Tibial nerve (tissue), 4 donors: ENCODE data around the gene PHF20.

Source experiments
- CTCF ChIP-seq, 5 experiments: fragments of 200-600 bp in 3 of 5; fragments of 450-650 bp in 2 of 5; sonication (generic) in 3 of 5; IDR thresholded peaks; one replicate each; pipeline ENCODE4 v1.5.1; 2016 to 2019; ENCODE audit warnings: antibody characterized with exemption in 5 of 5, mild to moderate bottlenecking in 3 of 5, moderate library complexity in 2 of 5
- EP300 ChIP-seq, 2 donors: sonication (generic); formaldehyde crosslinking; IDR thresholded peaks; one replicate each; pipeline ENCODE4 v1.6.1; 2017; ENCODE audit warnings: antibody characterized with exemption in 2 of 2, mild to moderate bottlenecking in 1 of 2

DNA sequence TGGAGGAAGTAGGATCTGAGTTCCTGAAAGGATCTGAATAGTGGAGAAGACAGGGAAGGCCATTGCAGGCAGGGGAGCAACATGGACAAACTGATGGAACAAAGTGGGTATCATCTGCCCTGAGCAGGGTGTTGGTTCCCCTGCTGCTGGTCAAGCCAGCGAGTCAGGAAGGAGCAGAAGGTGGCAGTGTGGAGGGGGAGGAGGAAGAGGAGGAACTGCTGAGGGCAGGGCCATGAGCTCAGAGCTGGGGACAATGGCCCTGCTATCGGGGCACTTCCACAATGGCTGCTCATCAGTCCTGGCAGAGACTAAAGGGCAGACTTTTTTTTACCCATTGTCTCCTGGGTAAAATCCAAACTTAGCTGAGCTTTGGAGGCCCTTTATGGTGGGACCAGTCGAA, 210.2 kb downstream of the PHF20 start:
- TF ChIP-seq EP300 (IDR thresholded peaks at IDR 0.05) = no peak
- TF ChIP-seq CTCF (IDR thresholded peaks at IDR 0.05) = no peak
